Measurements from ENCODE around the gene TOMM22.

- TF ChIP-seq YY1 (IDR thresholded peaks at IDR 0.05; ENCODE audit: insufficient read depth, insufficient read length): no peak
- TF ChIP-seq SUZ12 (IDR thresholded peaks at IDR 0.05; ENCODE audit: extremely low read depth, insufficient read depth, insufficient read length): no peak
- no peak for TF ChIP-seq ZNF274 (IDR thresholded peaks at IDR 0.05; ENCODE audit: low read depth, low read length)
Measured at GRCh38 chr22:38727530-38728451, 46.0 kb downstream of the TOMM22 start.

All from NT2/D1 (cell line).